ENCODE data around the gene JARID2. TPM values are rescaled to one million over a fixed set of nuclear protein-coding genes. Genes with fewer than 3 reads are reported as not detected.

Gene JARID2
- polyA plus RNA-seq, 1 of the 3 experiments (the other 2 are of a cell fraction), result 3.4 TPM

GRCh38 chr6:15313367-15313766 is 67.5 kb downstream of the JARID2 start:
- 100% methylated on average over 4 of the region's 5 CpGs for WGBS (ENCODE audit: low lambda C conversion rate)
- no peaks in the 10 kb centered on the region for H4K20me1 ChIP-seq (ENCODE audit: insufficient read depth)
- no peak for DNase-seq
- no peaks in the 10 kb centered on the region for H3K9me3 ChIP-seq
- no peak overlapping the region for H3K4me3 ChIP-seq (ENCODE audit: low read depth in 2 of 2, low read length in 1 of 2)
- no peak overlapping the region for H3K4me2 ChIP-seq
- CTCF ChIA-PET, result interaction anchor here (1.1 kb wide), 1 partner anchor 9 kb away, joined by 4 read pairs; no protein-coding TSS in a partner anchor
- H3K27ac ChIP-seq (ENCODE audit: low read depth in 2 of 2, low read length in 1 of 2), result no peak overlapping the region; a peak in 1 of 4 replicates
- POLR2A ChIA-PET, result no interaction called here
- H3K36me3 ChIP-seq (replicated peaks in 1 of 2; ENCODE audit: control insufficient read depth in 1 of 2, insufficient read depth in 2 of 2, low read length in 1 of 2), result no peaks in the 10 kb centered on the region
- H3F3A ChIP-seq (replicated peaks; ENCODE audit: insufficient read depth), result peaks cover 5% of the 10 kb centered on the region
- no peak overlapping the region for H3K9ac ChIP-seq
- TF ChIP-seq ELF1 (IDR thresholded peaks at IDR 0.05) (no peak), SIN3A (IDR thresholded peaks at IDR 0.05; ENCODE audit: borderline replicate concordance, low read depth, low read length) (no peak), GATA2 (CRISPR knock-in tag; IDR thresholded peaks at IDR 0.05) (no peak), GABPA (IDR thresholded peaks at IDR 0.05; ENCODE audit: low read depth) (no peak), USF2 (IDR thresholded peaks at IDR 0.05; ENCODE audit: borderline replicate concordance, low read depth, low read length) (no peak), RAD21 (IDR thresholded peaks at IDR 0.05; ENCODE audit: low read length) (no peak), FOXJ3 (CRISPR knock-in tag; IDR thresholded peaks at IDR 0.05) (no peak), FOSL2 (IDR thresholded peaks at IDR 0.05; ENCODE audit: borderline replicate concordance, low read depth) (no peak)
- H3K9me2 ChIP-seq, result no peaks in the 10 kb centered on the region
- H3K4me1 ChIP-seq (ENCODE audit: control insufficient read depth in 1 of 2, insufficient read depth in 2 of 2, low read depth in 1 of 2, low read length in 1 of 2), result peaks cover 19 to 31% of the 10 kb centered on the region in 2 experiments; a peak in 3 of 4 replicates
- peaks cover 48% of the 10 kb centered on the region for H3K79me2 ChIP-seq (ENCODE audit: insufficient read depth)
- H3K27me3 ChIP-seq (ENCODE audit: insufficient read depth), result no peaks in the 10 kb centered on the region
- no peak overlapping the region for H2AFZ ChIP-seq (ENCODE audit: low read depth)

GRCh38 chr6:15316754-15317153 is 70.9 kb downstream of the JARID2 start:
- CTCF ChIA-PET, result interaction anchor here (1.1 kb wide), 1 partner anchor 127 kb away, joined by 4 read pairs; no protein-coding TSS in a partner anchor
- peaks cover 24% of the 10 kb centered on the region for H3K79me2 ChIP-seq (ENCODE audit: insufficient read depth)
- no peak overlapping the region for H3K9ac ChIP-seq
- H3K4me2 ChIP-seq, result no peak overlapping the region
- H3F3A ChIP-seq (replicated peaks; ENCODE audit: insufficient read depth), result peaks cover 5% of the 10 kb centered on the region
- no peaks in the 10 kb centered on the region for H3K27me3 ChIP-seq (ENCODE audit: insufficient read depth)
- H3K36me3 ChIP-seq (replicated peaks in 1 of 2; ENCODE audit: control insufficient read depth in 1 of 2, insufficient read depth in 2 of 2, low read length in 1 of 2), result no peaks in the 10 kb centered on the region
- H3K27ac ChIP-seq (ENCODE audit: low read depth in 2 of 2, low read length in 1 of 2), result no peak overlapping the region
- POLR2A ChIA-PET, result no interaction called here
- H3K9me3 ChIP-seq, result no peaks in the 10 kb centered on the region
- no peak overlapping the region for H2AFZ ChIP-seq (ENCODE audit: low read depth)
- peaks cover 2 to 26% of the 10 kb centered on the region in 2 experiments; a peak in 2 of 4 replicates for H3K4me1 ChIP-seq (ENCODE audit: control insufficient read depth in 1 of 2, insufficient read depth in 2 of 2, low read depth in 1 of 2, low read length in 1 of 2)
- TF ChIP-seq NRF1 (IDR thresholded peaks at IDR 0.05; ENCODE audit: low read depth, low read length) (no peak), NFIC (IDR thresholded peaks at IDR 0.05; ENCODE audit: borderline replicate concordance) (no peak), RAD21 (IDR thresholded peaks at IDR 0.05; ENCODE audit: low read length) (no peak), CTCF (IDR thresholded peaks at IDR 0.05) (no peak)
- H4K20me1 ChIP-seq (ENCODE audit: insufficient read depth), result no peaks in the 10 kb centered on the region
- H3K4me3 ChIP-seq (ENCODE audit: low read depth in 2 of 2, low read length in 1 of 2), result no peak overlapping the region
- no peak for DNase-seq
- H3K9me2 ChIP-seq, result no peaks in the 10 kb centered on the region

Measured in SK-N-SH (cell line).